Left ventricle myocardium superior (tissue), 1 donor: ENCODE results near the gene SUPT20HL1. TPM values are rescaled to one million over a fixed set of nuclear protein-coding genes. Genes with fewer than 3 reads are reported as not detected.
A peak's percentile ranks its signal among the peaks of the same experiment; 100 is the strongest.

Experiments
- ATAC-seq: fragments of 200-7000 bp; cut with Tn5 transposase; one replicate; pipeline ENCODE4 v1.9.1; 2020; ENCODE audit warnings: mild to moderate bottlenecking, moderate library complexity
- DNase-seq: peaks from one replicate; pipeline ENCODE4 v3.0.0-alpha.2; 2020
- intact Hi-C: fragments of 100-400 bp; cut with micrococcal nuclease; formaldehyde crosslinking; loops from one replicate; pipeline ENCODE4 v1.11.0; 2022
- total RNA-seq: library from RNA; stranded (reverse); fragmentation: NEBNext Ultra II Directional; extraction: Animal tissue kit (Norgen Biotek cat#: 25700); gene quantifications from one replicate; pipeline ENCODE4 v1.2.1, GENCODE V29; 2021
- donor health status: DM: no; HTN: yes; CAD: no; lungs with severe emphysema.

Gene SUPT20HL1
- total RNA-seq, 1 donor from 2014 or later: not detected

- peak; percentile 62 for ATAC-seq
- intact Hi-C loops: loop anchor here (10.0 kb wide), 1 partner anchor 93 kb away; no protein-coding TSS in a partner anchor
Measured at GRCh38 chrX:24391843-24392242, 31.4 kb downstream of the SUPT20HL1 start.

GRCh38 chrX:24392709-24393108, 32.3 kb downstream of the SUPT20HL1 start:
- DNase-seq: peak; percentile 49
- intact Hi-C loops: loop anchor here (10.0 kb wide), 1 partner anchor 92 kb away; no protein-coding TSS in a partner anchor
- peak; percentile 84 for ATAC-seq

More at GRCh38 chrX:24391843-24392242, 31.4 kb downstream of the SUPT20HL1 start:
- DNase-seq: no peak

GRCh38 chrX:24395775-24396174, 35.3 kb downstream of the SUPT20HL1 start:
- no peak for DNase-seq

GRCh38 chrX:24396236-24396930, 35.9 kb downstream of the SUPT20HL1 start:
- ATAC-seq (peak; percentile 47), DNase-seq (no peak)
- intact Hi-C loops: loop anchor here (10.0 kb wide), 1 partner anchor 88 kb away; no protein-coding TSS in a partner anchor

More at GRCh38 chrX:24395775-24396174, 35.3 kb downstream of the SUPT20HL1 start:
- peak; percentile 76 for ATAC-seq
- intact Hi-C loops: loop anchor here (10.0 kb wide), 1 partner anchor 89 kb away; no protein-coding TSS in a partner anchor

GRCh38 chrX:24396931-24397279, 36.5 kb downstream of the SUPT20HL1 start:
- DNase-seq (no peak), ATAC-seq (no peak)
- intact Hi-C loops: loop anchor here (10.0 kb wide), 1 partner anchor 88 kb away; no protein-coding TSS in a partner anchor

- no peak for ATAC-seq
- no peak for DNase-seq
- intact Hi-C loops: loop anchor here (10.0 kb wide), 1 partner anchor 86 kb away; no protein-coding TSS in a partner anchor
Measured at GRCh38 chrX:24398766-24399165, 38.3 kb downstream of the SUPT20HL1 start.

GRCh38 chrX:24399550-24399949, 39.1 kb downstream of the SUPT20HL1 start:
- ATAC-seq (no peak), DNase-seq (no peak)
- intact Hi-C loops: loop anchor here (10.0 kb wide), 1 partner anchor 85 kb away; no protein-coding TSS in a partner anchor

GRCh38 chrX:24405959-24406358, 45.5 kb downstream of the SUPT20HL1 start:
- intact Hi-C loops: no loop called here
- no peak for DNase-seq
- no peak for ATAC-seq

Other genes starting within 250 kb of the SUPT20HL1 start
- gene ZFX, start 210.9 kb upstream of the SUPT20HL1 start, total RNA-seq: 35.3 TPM
- gene SUPT20HL2, start 46.6 kb upstream of the SUPT20HL1 start, total RNA-seq: not detected
- 7.9 TPM for gene PDK3, start 104.6 kb downstream of the SUPT20HL1 start, total RNA-seq